NCI-H2029 (cell line): Measurements from ENCODE around the gene APBA2.

Experiments
- DNase-seq: peaks from one replicate; lab custom pipeline; 2025; lab: John Stamatoyannopoulos, UW

APBA2 gene

DNA sequence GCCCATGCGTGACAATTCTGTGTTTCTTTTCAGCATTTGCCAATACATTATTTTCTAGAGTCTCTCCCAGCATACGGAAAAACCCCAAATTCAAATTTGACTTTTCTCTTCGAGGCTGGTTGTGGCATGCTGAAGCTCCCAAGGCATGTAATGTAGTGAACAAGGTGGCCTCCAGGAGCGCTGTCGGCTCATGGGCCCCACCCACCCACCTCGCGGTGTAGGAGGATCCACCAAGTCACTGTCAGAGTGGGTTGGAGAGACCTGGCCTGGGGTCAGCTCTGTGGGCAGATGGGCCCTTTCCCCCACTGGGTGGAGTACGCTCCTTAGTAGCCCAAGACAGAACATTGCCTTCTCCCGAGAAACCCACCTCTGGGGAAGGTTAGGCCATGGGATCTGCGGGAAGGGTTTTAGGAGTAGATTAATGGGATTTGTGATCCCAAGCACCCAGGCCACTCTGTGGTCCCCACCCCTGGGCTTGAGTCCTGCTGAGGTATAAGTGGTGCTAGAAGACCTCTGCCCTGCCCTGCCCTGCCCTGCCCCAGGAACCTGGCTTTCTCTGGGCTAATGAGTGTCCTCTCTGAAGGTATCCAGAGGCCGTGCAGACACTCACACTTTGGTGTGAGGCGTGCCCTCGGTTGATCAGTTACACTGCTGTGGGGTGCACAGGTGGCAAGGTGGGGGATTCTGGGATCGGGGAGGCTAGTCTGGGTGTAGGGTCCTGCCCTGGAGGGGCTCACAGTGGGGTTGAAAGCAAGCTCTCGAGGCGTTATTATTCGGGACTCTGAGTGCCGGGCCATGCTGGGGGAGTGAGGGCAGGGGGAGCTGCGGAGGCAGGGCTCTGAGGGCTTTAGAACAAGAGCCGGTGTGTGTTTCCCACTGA is 97.9 kb downstream of the APBA2 start:
- no peak for DNase-seq

DNA sequence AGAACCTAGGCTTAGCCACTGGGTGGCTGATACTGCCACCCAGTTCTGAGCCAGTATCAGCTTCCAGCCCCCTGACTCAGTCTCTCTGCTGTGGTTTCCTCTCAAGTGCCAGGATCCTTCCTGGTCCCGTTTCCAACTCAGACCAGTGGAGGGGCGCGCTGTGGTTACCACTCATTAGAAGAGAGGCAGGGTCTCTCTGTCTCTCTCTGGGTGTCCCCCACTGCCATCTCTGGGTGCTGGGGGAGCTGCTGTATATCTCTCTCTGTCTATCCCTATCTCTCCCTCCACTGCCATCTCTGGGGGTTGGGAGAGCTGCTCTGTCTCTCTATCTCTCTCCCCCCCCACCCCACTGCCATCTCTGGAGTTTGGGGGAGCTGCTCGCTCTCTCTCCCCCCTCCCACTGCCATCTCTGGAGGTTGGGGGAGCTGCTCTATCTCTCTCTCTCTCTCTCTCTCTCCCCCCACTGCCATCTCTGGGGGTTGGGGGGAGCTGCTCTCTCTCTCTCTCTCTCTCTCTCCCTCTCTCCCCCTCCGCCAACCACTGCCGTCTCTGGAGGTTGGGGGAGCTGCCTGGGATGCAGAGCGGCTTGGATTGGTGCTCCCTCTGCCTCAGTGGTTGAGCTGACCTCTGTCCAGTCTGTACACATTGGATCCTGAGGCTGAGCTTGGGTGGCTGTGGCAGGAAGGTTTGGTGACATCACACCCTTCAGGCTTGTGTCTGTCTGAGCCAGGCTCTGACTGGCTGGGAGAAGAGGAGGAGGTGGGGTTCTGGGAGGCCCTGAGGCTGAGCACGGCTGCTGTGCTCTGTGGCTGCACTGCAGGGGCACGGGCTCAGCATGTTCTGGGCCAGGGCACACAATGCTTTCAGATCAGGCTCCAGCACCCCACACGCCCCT is 98.9 kb downstream of the APBA2 start:
- peak; percentile 46 for DNase-seq

DNA sequence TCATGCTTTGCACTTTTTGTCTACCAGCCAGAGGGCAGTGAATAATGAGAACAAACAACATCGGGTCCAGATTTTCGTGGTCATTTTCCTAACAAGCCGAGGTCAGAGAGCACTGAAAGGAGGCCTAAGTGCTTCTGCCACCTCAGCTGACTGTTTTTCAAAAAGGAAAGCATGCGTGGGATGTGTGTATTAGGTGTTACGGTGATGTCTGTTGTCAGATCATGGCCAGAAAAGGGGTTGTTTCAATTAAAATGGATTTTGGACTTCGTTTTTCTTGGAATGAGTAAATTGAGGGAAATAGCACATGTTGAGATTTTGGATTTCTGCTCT is 99.5 kb downstream of the APBA2 start:
- no peak for DNase-seq

DNA sequence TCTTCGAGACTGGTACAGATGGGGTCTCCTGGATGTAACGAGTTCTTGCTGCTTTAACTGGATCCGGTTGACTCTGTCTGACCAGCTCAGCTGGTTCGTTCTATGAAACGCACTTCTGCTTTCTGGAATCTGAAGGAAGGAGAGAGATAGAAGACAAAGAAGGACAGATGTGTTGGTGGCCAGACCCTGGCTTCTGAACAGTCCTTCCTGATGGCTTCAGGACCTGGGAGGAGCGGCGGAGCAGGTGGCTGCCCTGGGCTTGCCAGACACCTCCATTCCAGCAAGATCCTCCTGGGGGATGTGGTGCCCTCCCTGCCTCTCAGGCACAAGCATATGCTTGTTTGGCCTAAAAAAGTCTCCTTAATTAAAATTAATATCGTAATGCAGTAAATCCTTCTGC is 99.9 kb downstream of the APBA2 start:
- DNase-seq, result no peak

DNA sequence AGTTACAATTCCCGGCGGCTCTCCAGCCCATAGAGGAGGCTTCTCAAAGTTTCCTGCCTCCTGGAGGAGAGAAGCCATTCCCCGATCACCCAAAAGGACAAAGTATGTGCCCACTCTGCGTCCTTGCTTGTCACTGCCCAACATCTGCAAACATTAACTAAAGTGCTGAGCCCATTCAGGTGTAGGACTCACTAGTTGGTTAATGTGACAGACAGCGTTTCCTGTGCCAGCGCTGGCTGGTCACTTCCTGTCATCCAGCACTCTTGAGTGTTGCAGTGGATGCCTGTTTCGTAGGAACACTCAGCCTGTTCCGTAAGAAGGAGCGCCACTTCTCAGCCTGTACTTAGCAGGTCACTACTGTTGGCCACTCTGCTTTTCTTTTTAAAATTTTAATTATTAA is 100.3 kb downstream of the APBA2 start:
- peak; percentile 17 for DNase-seq

DNA sequence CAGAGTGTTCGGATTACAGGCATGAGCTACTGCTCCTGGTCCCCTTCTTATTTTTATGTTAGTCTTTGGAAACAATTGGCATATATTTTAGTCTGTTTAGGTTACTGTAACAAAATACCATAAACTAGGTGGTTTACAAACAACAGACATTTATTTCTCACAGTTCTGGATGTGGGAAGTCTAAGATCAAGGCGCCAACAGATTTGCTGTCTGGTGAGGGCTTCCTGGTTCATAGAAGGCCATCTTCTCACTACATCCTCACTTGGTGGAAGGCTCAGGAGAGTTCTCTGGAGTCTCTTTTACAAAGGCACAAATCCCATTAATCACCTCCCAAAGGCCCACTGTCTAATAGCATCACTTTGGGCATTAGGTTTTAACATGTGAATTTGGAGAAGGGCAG is 101.0 kb downstream of the APBA2 start:
- DNase-seq, result no peak

DNA sequence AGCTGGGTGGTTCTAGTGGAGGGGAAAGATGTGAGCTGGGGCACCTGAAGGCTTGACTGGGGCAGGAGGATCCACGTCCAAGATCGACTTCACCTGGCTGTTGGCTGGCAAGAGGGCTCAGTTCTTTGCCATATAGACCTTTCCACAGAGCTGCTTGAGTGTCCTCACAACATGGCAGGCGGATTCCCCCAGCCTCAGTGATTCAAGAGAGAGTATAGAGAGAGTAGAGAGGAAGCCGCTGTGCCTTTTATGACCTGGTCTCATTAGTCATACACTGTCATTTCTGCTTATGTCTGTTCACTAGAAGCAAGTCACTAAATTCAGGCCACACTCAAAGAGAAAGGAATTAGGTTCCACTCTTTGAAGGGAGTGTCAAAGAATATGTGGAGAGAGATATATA is 101.6 kb downstream of the APBA2 start:
- DNase-seq, result no peak

DNA sequence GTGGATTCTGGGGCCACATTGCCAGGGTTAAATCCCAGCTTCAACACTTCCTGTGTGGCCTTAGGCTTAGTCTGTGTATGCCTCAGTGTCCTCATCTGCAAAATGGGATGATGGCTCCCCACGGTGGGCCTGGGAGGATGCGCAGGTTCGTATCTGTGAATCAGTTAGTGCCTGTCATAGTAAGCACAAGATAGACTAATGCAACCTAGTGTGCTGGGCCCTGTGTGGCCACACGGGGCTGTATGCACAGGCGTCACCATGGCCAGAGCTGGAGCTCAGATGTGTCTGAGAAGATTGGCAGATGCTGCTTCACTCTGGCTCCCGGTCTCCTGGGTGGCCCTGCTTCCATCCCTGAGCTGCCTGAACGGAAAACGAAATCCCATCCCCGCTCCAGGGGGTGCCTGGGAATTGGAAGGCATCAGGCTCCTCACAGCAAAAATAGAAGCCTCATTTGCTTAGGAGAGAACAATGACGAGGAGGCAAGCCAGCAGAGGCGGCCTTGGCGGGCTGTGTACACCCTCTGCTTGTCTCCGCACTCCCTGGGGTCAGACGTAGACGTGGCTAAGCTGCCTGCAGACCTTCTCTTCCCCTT is 103.6 kb downstream of the APBA2 start:
- DNase-seq, result no peak

DNA sequence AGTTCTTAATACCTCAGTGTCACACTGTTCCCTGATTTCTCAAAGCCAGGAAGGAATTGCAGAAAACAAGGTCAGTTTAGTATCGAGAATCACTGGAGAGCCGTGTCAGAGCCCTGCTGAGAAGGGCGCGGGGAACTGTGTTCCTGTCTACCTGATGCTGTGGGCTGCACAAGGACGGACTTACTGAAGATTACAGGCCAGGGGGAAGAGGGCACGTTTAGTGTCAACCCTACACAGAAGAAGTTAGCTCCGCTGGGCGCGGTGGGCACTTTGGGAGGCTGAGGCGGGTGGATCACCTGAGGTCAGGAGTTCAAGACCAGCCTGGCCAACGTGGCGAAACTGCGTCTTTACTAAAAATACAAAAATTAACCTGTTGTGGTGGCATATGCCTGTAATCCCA is 104.1 kb downstream of the APBA2 start:
- DNase-seq, result no peak

DNA sequence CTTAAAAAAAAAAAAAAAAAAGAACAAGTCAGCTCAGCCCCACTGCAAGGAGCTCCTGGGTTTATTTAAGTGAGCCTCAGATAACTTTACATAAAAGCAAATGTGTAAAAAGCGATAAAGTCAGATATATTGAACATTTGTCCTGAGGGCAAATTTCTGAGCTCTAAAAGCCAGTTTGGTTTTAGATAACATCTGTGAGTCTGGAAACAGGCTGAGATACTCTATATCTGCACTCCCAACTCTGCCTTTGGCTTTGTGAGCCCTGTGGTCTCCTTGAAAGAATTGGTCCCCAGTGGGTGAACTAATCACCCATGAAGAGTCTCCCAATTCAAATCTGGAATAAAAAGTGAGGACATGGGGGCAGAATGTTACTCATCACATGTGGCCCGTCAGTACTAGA is 104.6 kb downstream of the APBA2 start:
- no peak for DNase-seq

DNA sequence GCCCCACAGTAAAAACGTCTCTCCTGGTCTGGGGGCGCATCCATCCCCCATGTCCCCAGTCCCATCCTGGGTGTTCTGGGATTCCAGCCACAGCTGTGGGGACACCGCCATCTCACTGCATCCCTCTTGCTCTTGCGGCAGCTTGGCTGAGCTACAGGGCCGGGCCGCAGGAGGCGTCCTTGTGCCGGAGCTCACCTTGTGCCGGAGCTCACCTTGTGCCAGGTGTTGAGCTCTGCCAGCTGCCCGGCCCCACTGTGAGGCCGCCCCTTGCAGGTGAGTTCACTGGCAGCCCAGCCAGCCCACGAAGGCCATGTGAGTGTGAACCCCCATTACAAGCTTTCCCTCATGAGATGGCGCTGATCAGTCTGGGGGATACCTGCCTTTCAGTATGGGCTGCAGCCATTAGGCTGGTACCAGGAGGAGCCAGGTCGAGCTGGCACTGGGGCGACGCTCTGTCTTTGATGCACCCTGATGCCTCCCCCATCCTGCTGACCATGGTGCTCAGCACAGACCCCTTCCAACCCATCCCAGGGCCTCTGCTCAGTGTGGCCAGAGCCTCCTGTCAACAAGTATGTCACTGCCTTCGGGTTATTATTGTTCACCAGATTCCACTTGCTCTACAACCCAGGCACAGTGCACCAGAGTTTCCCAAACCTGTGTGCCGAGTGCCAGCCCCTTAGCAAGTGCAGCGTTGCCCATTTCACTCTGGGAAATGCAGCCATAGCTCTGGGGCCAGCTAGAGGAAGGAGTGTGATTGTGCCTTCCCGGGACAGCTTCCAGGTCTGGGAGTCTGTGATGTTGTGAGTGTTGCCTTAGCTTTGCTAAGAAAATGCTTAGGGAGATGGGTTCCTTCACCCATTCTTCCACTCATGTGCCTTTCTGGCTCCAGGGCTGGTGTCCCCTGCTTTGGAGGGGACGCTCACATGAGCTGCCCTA is 105.7 kb downstream of the APBA2 start:
- DNase-seq, result no peak

DNA sequence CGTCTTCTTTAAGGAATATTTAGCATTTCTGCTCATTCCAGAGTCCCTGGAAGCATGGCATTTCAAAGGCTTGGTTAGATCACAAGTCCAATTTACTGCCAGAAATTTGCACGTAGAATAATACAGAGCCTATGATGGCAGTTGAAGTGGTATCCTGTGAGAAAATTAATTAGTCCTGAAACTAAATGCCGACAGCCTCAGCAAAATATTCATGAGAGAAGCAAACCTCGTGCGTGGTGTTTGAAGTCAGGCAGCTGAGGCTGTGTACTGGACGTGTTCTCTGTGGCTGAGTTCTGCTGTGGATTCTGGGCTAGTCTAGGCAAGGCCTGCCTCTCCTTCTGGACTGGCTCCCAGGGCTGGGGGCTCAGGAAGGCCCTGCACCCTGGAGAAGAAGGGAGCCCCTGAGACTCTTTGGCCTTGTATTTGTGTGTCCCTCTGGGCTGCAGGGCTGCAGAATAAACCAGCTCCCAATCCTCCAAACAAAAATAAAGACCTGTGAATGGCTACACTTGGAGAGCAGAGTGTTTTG is 106.6 kb downstream of the APBA2 start:
- no peak for DNase-seq

DNA sequence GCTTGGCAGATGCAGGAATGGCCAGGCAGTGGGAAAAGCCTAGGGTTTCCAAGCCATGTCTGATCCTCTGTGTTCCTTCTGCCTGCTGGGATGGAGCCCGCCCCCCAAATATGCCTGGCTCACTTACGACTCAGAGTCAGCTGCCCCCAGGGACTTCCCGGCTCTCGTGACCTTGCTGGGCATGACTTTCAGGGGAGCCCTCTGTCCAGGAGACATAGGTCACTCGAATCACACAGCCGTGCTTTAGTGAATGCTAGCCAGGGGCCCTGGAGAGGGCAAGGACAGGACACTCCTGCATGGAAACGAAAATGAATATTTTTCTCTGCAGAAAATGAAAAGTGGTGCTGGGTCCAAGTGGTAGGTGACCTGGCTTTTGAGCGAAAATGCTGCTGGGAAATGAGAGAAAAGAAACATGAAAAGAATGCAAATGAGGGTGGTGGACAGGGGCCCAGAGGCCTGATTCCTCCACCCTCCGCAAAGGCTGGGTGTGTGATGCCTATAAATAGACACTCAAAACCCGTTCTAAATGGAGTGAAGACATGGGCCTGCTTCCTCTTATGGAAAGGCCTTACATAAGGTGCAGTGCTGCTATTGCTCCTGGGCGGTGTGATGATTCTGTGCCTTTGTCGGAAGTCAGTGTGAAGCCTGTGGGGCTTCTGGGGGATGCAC is 107.4 kb downstream of the APBA2 start:
- DNase-seq, result no peak

DNA sequence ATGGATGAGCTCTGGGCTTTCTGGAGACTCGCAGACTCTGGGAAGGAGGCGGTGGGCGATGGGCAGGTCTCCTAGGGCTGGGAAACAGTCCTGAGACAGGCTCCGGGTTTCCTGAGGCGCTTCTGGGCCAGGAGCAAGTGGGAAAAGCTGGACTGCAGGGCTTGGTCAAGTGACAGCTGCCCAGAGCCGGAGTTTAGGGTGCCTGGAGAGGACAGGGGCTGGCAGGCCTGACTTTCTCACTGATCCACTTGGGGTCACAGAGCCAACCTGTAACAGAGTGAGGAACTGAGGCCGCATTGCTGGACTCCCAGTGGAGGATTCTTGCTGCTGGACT is 107.9 kb downstream of the APBA2 start:
- DNase-seq, result no peak

DNA sequence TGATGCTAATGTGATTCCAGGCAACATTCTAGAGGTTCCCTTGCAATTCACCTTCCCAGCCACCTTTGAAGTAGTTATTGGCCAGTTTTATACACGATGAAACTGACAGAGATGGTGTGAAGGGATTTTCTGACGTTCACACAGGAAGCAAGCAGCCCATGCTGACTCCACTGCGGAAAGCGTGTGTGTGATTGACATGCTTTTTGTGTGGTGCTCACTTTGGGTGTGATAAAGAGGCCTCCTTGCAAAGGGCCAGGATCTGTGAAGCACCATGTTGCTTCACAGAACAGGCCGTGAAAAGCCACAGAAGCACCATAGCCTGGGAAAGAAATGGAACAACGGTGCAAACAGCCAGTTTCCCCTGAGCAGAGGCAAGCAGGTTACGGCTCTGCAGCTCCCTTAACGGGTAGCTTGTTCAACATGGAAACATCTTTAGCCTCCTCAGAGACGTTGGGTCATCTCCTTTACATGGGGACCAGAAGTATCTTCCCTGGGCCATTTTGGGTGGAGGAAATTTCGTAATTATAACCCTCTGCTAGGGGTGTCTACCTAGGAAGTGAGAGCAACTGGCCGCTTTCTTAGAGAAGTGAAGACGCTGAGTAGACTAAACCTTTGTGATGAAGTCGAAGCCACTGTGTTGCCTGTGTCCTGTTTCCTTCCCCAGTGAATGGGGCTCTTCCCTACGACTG is 108.5 kb downstream of the APBA2 start:
- DNase-seq, result no peak

DNA sequence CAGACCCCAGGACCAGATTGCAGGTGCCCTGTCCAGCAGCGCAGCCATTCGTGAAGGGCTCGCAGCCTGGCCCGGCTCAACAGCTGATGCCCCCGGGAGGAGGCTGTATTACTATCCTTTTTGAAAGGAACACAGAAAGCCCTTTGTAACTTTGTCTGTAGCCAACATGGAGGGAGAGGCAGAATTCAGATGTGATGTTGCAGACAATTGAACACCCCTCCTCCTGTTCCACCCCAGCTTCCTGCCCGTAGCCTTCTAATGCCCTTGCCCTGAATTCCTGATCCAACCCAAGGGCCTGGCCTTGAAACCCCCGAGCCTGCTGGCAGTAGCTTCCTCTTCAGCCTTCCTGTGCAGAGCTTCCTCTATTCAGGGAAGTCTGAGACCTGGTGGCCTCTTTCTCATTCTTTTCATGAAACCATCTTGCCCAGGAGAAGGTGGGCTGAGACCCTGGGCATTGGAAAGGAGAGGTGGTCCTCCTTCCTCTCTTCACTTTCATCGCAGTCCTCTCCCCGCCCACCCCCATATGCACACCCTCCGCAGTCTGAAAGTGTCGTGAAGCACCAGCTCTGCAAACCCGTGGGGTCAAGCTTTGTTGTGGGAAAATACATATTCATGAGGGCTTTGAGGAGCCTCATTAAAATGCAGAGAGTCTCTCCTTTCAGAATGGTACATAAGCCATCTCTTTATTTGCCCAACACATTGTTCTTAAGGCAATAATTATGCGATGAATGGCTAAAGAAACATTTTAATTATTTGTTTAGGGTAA is 109.2 kb downstream of the APBA2 start:
- DNase-seq, result no peak

DNA sequence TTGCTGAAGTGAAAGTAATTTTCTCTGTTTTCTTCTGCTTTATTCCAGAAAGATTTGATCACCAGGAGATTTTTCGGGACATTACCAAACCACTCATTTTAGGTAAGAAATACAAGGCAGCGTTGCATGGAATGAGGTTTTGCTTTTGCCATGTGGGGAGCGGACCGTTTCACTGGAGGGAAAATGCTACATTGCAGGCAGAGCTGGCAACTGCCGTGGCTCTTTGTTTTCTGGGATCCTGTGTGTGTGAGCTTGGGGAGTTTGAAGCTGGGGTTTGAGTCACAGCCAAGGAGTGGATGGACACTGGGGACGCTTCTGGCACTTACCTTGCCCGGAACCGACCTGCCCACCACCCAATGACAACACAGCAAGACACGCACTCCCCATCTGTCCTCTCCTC is 109.9 kb downstream of the APBA2 start:
- no peak for DNase-seq

DNA sequence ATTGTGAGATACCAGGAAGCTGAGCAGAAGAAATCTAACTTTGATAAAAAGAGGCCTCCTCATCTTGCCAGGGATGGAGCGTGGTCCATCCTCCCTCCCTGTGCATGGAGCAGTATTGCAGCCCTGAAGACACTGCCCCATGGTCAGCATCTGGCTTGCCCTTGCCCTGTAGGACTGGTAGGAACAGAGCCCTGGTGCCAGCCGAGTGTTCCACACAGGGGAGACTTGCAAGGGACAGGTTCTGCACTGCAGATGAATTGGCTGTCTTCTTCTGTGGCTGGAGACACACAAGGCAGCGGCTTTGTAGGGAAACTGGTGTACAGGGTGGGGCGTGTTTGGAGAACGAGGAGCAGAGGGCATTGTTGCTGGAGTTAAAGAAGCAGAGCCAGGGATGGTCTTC is 110.5 kb downstream of the APBA2 start:
- no peak for DNase-seq

DNA sequence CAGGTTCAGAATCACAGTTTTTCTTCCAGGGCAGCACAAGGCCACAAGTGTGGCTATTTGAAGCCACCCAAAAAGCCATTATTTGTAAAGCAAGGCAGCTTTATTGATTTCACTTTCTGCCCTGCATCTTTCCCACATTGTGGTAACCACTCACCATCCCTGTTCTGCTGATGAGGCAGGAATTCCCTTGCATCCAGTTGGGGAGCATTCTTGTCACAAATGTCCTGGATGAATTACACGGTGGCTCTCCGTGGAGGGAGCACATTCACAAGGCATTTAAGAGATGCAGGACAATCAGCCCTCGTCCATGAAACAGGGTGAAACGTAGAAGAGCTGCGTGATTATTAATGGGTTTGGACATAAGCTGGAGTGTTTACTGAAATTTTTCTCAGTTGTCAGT is 111.2 kb downstream of the APBA2 start:
- no peak for DNase-seq

DNA sequence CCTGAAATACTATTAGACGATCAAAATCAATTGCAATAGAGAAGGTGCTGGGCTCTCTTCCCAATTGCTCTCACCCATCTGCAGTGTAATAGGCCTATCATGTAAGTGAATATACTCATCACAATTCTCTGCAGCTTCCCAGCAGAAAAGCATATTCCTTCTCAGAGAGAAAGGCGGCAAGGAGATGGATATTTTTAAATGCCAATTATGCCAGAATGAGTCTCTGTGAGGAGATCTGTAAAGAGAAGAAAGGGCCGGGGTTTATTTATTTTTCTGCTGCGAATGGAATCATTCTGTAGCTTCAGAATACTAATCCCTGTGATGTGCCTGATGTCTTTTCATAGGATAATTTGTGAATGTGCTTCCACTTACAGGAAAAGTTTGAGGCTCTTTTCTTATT is 112.0 kb downstream of the APBA2 start:
- DNase-seq, result no peak
